Measurements from ENCODE around the gene SCARB2. TPM values are rescaled to one million over a fixed set of nuclear protein-coding genes. Genes with fewer than 3 reads are reported as not detected.

SCARB2 gene
- total and polyA plus RNA-seq, 12 donors, result 41.5 to 179 (median 134) TPM

- Histone ChIP-seq H3K27ac (no peak overlapping the region), H3K36me3 (replicated peaks in 1 of 2) (peaks cover 0 to 46% of the 10 kb centered on the region in 2 donors), H3K27me3 (no peaks in the 10 kb centered on the region), H3K4me3 (no peak overlapping the region), H3K9me3 (replicated peaks in 1 of 3) (no peaks in the 10 kb centered on the region), H3K4me1 (replicated peaks in 1 of 2) (peaks cover 0 to 17% of the 10 kb centered on the region in 2 donors)
- no peak for DNase-seq
- 93 to 100% (median 98%) methylated on average over 1 of the region's 1 CpG for WGBS, 4 donors
- no peak for TF ChIP-seq POLR2A (IDR thresholded peaks at IDR 0.05)
- TF ChIP-seq, protein P1, sequence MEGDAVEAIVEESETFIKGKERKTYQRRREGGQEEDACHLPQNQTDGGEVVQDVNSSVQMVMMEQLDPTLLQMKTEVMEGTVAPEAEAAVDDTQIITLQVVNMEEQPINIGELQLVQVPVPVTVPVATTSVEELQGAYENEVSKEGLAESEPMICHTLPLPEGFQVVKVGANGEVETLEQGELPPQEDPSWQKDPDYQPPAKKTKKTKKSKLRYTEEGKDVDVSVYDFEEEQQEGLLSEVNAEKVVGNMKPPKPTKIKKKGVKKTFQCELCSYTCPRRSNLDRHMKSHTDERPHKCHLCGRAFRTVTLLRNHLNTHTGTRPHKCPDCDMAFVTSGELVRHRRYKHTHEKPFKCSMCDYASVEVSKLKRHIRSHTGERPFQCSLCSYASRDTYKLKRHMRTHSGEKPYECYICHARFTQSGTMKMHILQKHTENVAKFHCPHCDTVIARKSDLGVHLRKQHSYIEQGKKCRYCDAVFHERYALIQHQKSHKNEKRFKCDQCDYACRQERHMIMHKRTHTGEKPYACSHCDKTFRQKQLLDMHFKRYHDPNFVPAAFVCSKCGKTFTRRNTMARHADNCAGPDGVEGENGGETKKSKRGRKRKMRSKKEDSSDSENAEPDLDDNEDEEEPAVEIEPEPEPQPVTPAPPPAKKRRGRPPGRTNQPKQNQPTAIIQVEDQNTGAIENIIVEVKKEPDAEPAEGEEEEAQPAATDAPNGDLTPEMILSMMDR (IDR thresholded peaks at IDR 0.05), result no peak
- intact Hi-C loops (cut with DNase I), result no loop called here
These were observed 38.3 kb downstream of the SCARB2 start for GRCh38 chr4:76175336-76175735.

DNA sequence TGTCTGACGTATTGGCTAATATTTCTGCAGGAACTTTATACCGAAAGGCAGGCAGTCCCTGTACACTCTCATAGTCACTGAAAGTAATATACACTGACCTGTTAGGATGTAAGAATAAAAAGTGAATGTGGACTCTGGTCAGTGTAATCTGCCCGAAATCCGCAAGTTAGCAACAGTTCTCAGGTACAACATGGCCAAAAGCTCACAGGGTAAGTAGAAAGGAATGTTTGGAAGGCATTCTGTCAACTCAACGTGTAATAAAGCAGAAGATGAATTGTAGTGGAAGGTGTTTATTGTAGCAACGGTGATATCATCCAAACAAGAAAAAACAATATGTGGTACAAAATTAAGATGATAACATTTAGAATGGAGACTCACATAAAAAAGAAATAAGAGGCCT, 39.4 kb downstream of the SCARB2 start:
- H3K36me3 ChIP-seq (replicated peaks in 1 of 2), result peaks cover 0 to 57% of the 10 kb centered on the region in 2 donors
- H3K27me3 ChIP-seq, result no peaks in the 10 kb centered on the region
- intact Hi-C loops (cut with DNase I), result no loop called here
- no peak for DNase-seq
- H3K4me3 ChIP-seq, result no peak overlapping the region
- H3K9me3 ChIP-seq (replicated peaks in 1 of 3), result no peaks in the 10 kb centered on the region
- H3K4me1 ChIP-seq (replicated peaks in 1 of 2), result peaks cover 0 to 11% of the 10 kb centered on the region in 2 donors
- H3K27ac ChIP-seq, result no peak overlapping the region
- no peak for TF ChIP-seq POLR2A (IDR thresholded peaks at IDR 0.05)
- TF ChIP-seq, protein P1 (IDR thresholded peaks at IDR 0.05), result no peak
- WGBS, 4 donors, result 85 to 90% (median 90%) methylated on average over 6 of the region's 6 CpGs

DNA sequence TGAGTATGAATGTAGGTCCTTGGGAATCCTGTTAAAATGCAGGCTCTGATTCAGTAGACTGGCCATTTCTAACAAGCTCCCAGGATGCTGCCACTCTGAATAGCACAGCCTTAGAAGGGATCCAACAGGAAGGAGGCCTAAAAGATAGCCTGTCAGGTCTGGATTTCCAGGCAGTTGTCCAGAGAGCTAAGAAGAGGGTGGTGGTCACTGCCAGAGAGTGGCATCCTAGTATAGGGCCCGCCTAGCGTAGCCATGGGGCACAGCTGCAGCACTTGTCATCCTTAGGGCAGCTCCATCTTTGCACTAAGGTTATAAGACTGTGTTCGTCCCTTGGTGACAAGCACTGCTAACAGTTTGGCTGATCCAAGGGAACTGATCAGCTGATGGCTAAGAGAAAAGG, 44.9 kb downstream of the SCARB2 start:
- WGBS, 4 donors, result 85 to 99% (median 96%) methylated on average over 3 of the region's 3 CpGs
- DNase-seq, result no peak
- Histone ChIP-seq H3K4me3 (no peak overlapping the region), H3K36me3 (replicated peaks in 1 of 2) (peaks cover 0 to 66% of the 10 kb centered on the region in 2 donors), H3K27ac (no peak overlapping the region), H3K27me3 (no peaks in the 10 kb centered on the region), H3K9me3 (replicated peaks in 1 of 3) (no peaks in the 10 kb centered on the region), H3K4me1 (replicated peaks in 1 of 2) (no peaks in the 10 kb centered on the region)
- no peak for TF ChIP-seq POLR2A (IDR thresholded peaks at IDR 0.05)
- TF ChIP-seq, protein P1 (IDR thresholded peaks at IDR 0.05), result no peak
- intact Hi-C loops (cut with DNase I), result no loop called here

GRCh38 chr4:76166480-76166879, 47.1 kb downstream of the SCARB2 start:
- Histone ChIP-seq H3K36me3 (replicated peaks in 1 of 2) (peaks cover 0 to 66% of the 10 kb centered on the region in 2 donors), H3K27ac (no peak overlapping the region), H3K4me3 (no peak overlapping the region), H3K27me3 (no peaks in the 10 kb centered on the region), H3K4me1 (replicated peaks in 1 of 2) (no peaks in the 10 kb centered on the region), H3K9me3 (replicated peaks in 1 of 3) (no peaks in the 10 kb centered on the region)
- 91 to 94% (median 92%) methylated on average over 3 of the region's 3 CpGs for WGBS, 4 donors
- TF ChIP-seq, protein P1 (IDR thresholded peaks at IDR 0.05), result no peak
- no peak for TF ChIP-seq POLR2A (IDR thresholded peaks at IDR 0.05)
- intact Hi-C loops (cut with DNase I), result no loop called here
- no peak for DNase-seq
